Measurements from ENCODE around the gene MAT2B.

Gene MAT2B

DNA sequence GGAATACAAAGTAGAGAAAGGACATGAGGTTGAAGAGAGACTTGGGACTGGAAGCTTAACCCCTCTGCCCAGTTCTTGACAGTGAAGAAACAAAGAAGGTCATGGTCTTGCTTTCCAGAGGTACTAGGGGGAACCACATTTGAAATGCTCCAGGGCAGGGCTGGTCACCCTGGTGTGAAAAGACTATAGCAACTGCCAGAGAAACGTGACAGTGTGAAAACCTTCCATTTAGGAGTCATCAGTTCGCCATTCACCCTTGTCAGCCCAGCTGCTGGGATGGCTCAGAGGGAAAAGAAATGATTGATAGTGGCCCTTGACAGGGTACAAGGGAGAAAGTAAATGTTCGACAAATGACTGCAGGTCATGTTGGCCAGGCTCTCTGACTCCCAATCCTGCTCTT lies 56.7 kb downstream of the MAT2B start:
- DNase-seq, result no peak

DNA sequence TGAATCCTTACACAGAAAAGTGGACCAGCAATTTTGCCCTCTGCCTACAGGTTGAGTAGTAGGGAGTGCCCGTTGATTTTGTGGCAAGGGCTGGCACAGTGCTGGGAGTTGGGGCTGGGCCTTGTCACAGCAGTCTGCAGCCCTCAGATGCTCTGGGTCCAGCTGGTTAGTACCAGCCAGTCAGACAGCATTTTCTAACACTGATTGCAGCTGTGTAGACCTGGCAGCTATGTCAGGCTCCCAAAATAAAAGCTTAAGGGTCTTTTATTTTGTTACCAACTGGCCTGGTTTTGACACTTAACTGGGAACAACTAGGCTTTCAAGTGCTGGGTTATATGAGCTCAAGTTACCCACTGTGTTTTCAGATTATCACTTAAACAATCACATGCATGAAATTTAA lies 57.7 kb downstream of the MAT2B start:
- no peak for DNase-seq

DNA sequence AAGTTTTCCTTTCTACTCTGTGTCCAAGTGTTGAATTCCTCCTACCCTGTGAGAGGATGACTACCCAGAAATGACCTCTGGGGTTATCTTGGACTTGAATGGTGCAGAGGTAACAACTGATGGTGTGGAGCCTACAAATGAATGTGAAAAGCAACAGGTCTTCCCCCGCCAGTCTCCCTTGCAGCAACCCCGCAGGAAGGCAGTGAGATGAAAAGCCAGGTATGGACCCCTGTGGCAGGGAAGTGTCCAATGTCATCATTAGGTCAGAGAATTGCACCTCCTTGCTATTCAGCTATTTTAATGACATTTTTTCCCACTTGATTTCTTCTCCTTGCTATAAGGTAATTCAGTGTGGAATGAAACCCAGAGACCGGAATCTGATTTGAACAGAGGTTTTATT lies 58.5 kb downstream of the MAT2B start:
- no peak for DNase-seq

DNA sequence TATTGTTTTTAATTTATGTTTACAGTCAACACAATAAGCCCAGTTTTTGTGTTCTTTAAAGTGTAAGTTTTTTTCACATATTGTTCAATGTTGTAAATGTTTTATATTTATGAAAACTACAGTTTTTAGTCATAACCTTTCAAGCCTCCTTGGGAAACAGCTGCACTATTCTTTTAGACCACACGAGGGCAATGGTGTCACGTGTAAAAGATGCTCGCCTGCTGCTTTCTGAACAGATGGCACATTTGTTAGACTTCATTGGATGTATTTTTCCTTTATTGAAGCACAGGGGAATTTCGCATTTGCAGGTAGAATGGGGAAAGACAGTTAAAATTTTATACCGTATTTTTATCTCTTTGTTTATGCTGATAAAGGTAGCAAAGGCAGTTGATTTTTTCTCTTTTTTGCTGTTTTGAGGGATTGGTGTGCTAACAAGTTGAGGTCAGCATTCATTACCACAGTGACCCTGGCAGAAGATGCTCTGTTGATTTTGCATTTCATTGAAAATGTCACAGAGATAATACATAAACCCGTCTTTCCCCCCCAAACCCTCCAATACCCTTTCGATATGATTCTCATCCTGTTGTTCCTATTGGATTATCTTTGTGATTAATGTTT lies 59.0 kb downstream of the MAT2B start:
- DNase-seq, result peak; percentile 75

DNA sequence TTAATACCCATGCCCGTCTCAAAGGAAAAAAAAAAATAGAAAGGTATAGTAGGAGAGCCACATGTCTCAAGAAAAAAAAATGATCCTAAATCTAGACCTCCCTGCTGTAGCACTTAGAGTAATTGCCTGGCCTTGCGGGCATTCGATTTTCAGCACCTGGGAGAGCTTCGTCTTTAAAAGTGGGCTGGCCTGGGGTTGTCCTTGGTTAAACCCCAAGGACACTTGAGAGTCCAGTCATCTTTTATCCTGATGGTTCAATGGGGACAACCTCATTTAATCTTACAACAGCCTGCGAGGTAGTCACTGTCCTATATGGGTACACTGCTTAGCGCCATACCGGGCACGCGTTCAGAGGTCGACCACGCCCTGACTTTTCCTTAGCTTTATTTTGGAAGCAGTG lies 60.1 kb downstream of the MAT2B start:
- peak; percentile 47 for DNase-seq

DNA sequence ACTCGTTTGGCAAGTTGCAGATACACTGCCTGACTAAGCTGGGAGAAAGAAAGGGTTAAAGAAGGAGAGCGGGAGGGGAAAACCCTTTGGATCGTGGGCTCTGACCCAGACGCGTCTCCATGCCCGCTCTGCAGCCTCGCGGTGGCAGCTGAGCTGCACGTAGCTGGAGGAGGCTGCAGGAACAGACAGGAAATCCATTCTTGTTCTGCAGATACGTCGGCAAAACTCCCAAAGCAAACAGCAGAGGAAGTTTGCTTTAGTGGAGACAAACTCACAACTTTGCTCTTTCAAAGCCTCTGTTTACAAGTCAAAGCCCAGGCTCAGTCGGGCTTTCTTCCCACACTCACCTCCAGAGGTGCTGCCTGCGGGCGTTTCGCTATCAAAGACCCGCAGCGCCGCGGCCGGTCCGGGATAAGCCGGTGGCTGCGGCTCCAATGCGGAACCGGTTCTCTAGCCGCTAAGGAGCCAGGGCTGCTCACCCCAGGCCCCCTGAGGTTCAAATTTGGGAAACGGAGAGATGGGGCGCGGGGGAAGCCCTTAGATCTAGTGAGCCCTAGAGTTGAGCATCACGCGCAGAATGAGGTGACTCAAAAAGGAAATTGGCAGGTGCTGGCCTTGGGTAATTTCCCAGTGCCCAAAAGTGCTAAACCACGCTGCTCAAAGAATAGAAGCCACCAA lies 60.7 kb downstream of the MAT2B start:
- DNase-seq, result peak; percentile 50

DNA sequence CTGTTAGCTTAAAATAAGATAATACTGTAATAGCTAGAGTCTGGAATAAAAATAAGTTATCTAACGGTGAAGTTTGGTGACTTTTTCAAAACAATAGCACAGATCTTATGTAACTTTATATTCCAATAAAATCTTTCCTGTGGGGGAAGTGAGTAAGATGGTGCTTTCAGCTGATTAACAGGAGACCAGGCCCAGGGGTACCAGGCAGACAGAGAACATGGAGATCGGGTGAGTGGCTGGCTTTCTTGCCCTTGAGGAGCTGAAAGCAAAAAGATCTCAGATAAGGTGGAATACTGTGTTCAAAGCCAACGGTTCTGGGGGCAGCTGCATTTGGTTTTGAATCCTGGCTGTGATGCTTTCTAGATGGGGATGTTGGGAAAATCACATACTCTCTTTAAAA lies 61.3 kb downstream of the MAT2B start:
- no peak for DNase-seq

DNA sequence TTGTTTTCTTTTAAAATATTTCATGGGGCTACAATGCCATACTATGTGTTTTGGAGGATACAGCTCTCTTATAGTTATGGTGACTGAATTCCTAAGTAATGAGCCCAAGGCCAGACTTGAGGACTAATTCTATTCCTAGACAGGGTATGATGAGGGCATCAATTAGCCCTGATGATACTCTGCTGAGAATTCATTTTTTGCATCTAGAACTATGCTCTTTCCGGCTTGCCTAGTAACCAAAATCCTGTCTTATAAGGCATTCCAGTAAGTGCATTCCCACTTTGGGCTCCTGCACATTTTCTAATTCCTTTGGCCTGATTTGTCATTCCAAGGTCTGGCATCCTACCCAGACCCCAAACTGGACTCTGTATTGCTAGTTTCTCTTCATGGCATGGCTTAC lies 62.4 kb downstream of the MAT2B start:
- DNase-seq, result no peak

Measured in right forelimb (tissue), 1 donor.